Measurements from ENCODE around the gene LNX1.
"Not testable (repeated sequence)": the region's sequence is repeated elsewhere in the genome, so short reads cannot be mapped to it uniquely, and the experiment has no call there.

Gene LNX1

GRCh38 chr4:53498706-53499105 lies 92.6 kb downstream of the LNX1 start:
- DNase-seq (ENCODE audit: low read depth in 3 of 3): no peak

- DNase-seq (ENCODE audit: low read depth in 3 of 3): no peak
Observed at GRCh38 chr4:53497487-53498244, 93.6 kb downstream of the LNX1 start.

GRCh38 chr4:53494851-53495250 lies 96.4 kb downstream of the LNX1 start:
- no peak for DNase-seq (ENCODE audit: low read depth in 3 of 3)

GRCh38 chr4:53490965-53491622 lies 100.2 kb downstream of the LNX1 start:
- no peak for DNase-seq (ENCODE audit: low read depth in 3 of 3)

- DNase-seq (ENCODE audit: low read depth in 3 of 3): no peak
Observed at GRCh38 chr4:53490161-53490956, 100.9 kb downstream of the LNX1 start.

- no peak for DNase-seq (ENCODE audit: low read depth in 3 of 3)
Observed at GRCh38 chr4:53489279-53489889, 101.9 kb downstream of the LNX1 start.

- no peak for DNase-seq (ENCODE audit: low read depth in 3 of 3)
Observed at GRCh38 chr4:53487766-53488165, 103.5 kb downstream of the LNX1 start.

GRCh38 chr4:53485658-53486040 lies 105.6 kb downstream of the LNX1 start:
- no peak for DNase-seq (ENCODE audit: low read depth in 3 of 3)

- no peak for DNase-seq (ENCODE audit: low read depth in 3 of 3)
Observed at GRCh38 chr4:53484911-53485657, 106.2 kb downstream of the LNX1 start.

GRCh38 chr4:53483250-53483649 lies 108.0 kb downstream of the LNX1 start:
- no peak for DNase-seq (ENCODE audit: low read depth in 3 of 3)

- no peak for DNase-seq (ENCODE audit: low read depth in 3 of 3)
Observed at GRCh38 chr4:53481586-53481985, 109.7 kb downstream of the LNX1 start.

GRCh38 chr4:53480909-53481308 lies 110.4 kb downstream of the LNX1 start:
- DNase-seq (ENCODE audit: low read depth in 3 of 3): no peak

- no peak for DNase-seq (ENCODE audit: low read depth in 3 of 3)
Observed at GRCh38 chr4:53479736-53480525, 111.4 kb downstream of the LNX1 start.

- DNase-seq (ENCODE audit: low read depth in 3 of 3): no peak
Observed at GRCh38 chr4:53478671-53479456, 112.4 kb downstream of the LNX1 start.

GRCh38 chr4:53477636-53478035 lies 113.7 kb downstream of the LNX1 start:
- no peak for DNase-seq (ENCODE audit: low read depth in 3 of 3)

- no peak for DNase-seq (ENCODE audit: low read depth in 3 of 3)
Observed at GRCh38 chr4:53477038-53477565, 114.2 kb downstream of the LNX1 start.

- DNase-seq (ENCODE audit: low read depth in 3 of 3): no peak
Observed at GRCh38 chr4:53476232-53477037, 114.9 kb downstream of the LNX1 start.

- not testable (repeated sequence) for DNase-seq (ENCODE audit: low read depth in 3 of 3)
Observed at GRCh38 chr4:53466576-53466975, 124.7 kb downstream of the LNX1 start.

GRCh38 chr4:53465891-53466290 lies 125.4 kb downstream of the LNX1 start:
- DNase-seq (ENCODE audit: low read depth in 3 of 3): no peak
